ENCODE data around the gene AGBL2. TPM values are rescaled to one million over a fixed set of nuclear protein-coding genes. Genes with fewer than 3 reads are reported as not detected.

AGBL2 gene
- polyA plus RNA-seq, 1 donor from 2014 or later, result not detected

GRCh38 chr11:47631473-47631872, 83.7 kb downstream of the AGBL2 start:
- H3K9ac ChIP-seq (ENCODE audit: low read length), result no peak overlapping the region
- H2AFZ ChIP-seq (ENCODE audit: low read depth, low read length), result no peak overlapping the region
- H3K79me2 ChIP-seq (replicated peaks; ENCODE audit: insufficient read depth, low read length), result no peaks in the 10 kb centered on the region
- TF ChIP-seq CTCF (IDR thresholded peaks at IDR 0.05; ENCODE audit: poor library complexity, severe bottlenecking) (no peak), POLR2AphosphoS5 (IDR thresholded peaks at IDR 0.05) (no peak), RAD21 (conservative IDR thresholded peaks at IDR 0.05) (no peak), REST (IDR thresholded peaks at IDR 0.05; ENCODE audit: borderline replicate concordance) (no peak), EZH2 (IDR thresholded peaks at IDR 0.05; ENCODE audit: borderline replicate concordance, insufficient read depth, low read length, poor library complexity, severe bottlenecking) (no peak), MXI1 (conservative IDR thresholded peaks at IDR 0.05; ENCODE audit: poor library complexity, severe bottlenecking) (no peak), TAF1 (IDR thresholded peaks at IDR 0.05; ENCODE audit: low read depth) (no peak), EP300 (conservative IDR thresholded peaks at IDR 0.05; ENCODE audit: poor library complexity, severe bottlenecking) (no peak), SMC3 (conservative IDR thresholded peaks at IDR 0.05; ENCODE audit: poor library complexity) (no peak)
- H3K4me2 ChIP-seq (ENCODE audit: low read length), result no peak overlapping the region
- no peak overlapping the region for H3K4me3 ChIP-seq (ENCODE audit: low read length)
- peaks cover 14% of the 10 kb centered on the region for H3K36me3 ChIP-seq (ENCODE audit: insufficient read depth, low read length)
- H3K9me3 ChIP-seq (ENCODE audit: low read length), result no peaks in the 10 kb centered on the region
- no peak overlapping the region for H3K27ac ChIP-seq (ENCODE audit: low read length)
- H4K20me1 ChIP-seq (ENCODE audit: insufficient read depth), result no peaks in the 10 kb centered on the region
- no peaks in the 10 kb centered on the region for H3K27me3 ChIP-seq (ENCODE audit: insufficient read depth, low read depth, low read length)
- H3K9me2 ChIP-seq (ENCODE audit: insufficient read depth, low read length), result no peaks in the 10 kb centered on the region
- no peaks in the 10 kb centered on the region for H3F3A ChIP-seq (ENCODE audit: insufficient read depth, low read length, poor library complexity, severe bottlenecking)

GRCh38 chr11:47628026-47628425, 87.1 kb downstream of the AGBL2 start:
- H3F3A ChIP-seq (ENCODE audit: insufficient read depth, low read length, poor library complexity, severe bottlenecking), result no peaks in the 10 kb centered on the region
- H3K27me3 ChIP-seq (ENCODE audit: insufficient read depth, low read depth, low read length), result no peaks in the 10 kb centered on the region
- no peaks in the 10 kb centered on the region for H3K9me2 ChIP-seq (ENCODE audit: insufficient read depth, low read length)
- no peak overlapping the region for H3K9ac ChIP-seq (ENCODE audit: low read length)
- no peak overlapping the region for H3K4me2 ChIP-seq (ENCODE audit: low read length)
- H3K36me3 ChIP-seq (ENCODE audit: insufficient read depth, low read length), result peaks cover 10% of the 10 kb centered on the region
- H2AFZ ChIP-seq (ENCODE audit: low read depth, low read length), result no peak overlapping the region
- H3K4me3 ChIP-seq (ENCODE audit: low read length), result no peak overlapping the region
- TF ChIP-seq EP300 (conservative IDR thresholded peaks at IDR 0.05; ENCODE audit: poor library complexity, severe bottlenecking) (no peak), SMC3 (conservative IDR thresholded peaks at IDR 0.05; ENCODE audit: poor library complexity) (no peak), TAF1 (IDR thresholded peaks at IDR 0.05; ENCODE audit: low read depth) (no peak), POLR2AphosphoS5 (IDR thresholded peaks at IDR 0.05) (no peak)
- no peaks in the 10 kb centered on the region for H3K9me3 ChIP-seq (ENCODE audit: low read length)
- no peaks in the 10 kb centered on the region for H3K79me2 ChIP-seq (replicated peaks; ENCODE audit: insufficient read depth, low read length)
- H4K20me1 ChIP-seq (ENCODE audit: insufficient read depth), result no peaks in the 10 kb centered on the region
- no peak overlapping the region for H3K27ac ChIP-seq (ENCODE audit: low read length)
